Measurements from ENCODE around the gene KDM5A. TPM values are rescaled to one million over a fixed set of nuclear protein-coding genes. Genes with fewer than 3 reads are reported as not detected.
"Not testable (repeated sequence)": the region's sequence is repeated elsewhere in the genome, so short reads cannot be mapped to it uniquely, and the experiment has no call there.

KDM5A gene
- total and polyA plus RNA-seq, 2 experiments from 2014 or later, result 30.8 to 54.7 TPM

DNA sequence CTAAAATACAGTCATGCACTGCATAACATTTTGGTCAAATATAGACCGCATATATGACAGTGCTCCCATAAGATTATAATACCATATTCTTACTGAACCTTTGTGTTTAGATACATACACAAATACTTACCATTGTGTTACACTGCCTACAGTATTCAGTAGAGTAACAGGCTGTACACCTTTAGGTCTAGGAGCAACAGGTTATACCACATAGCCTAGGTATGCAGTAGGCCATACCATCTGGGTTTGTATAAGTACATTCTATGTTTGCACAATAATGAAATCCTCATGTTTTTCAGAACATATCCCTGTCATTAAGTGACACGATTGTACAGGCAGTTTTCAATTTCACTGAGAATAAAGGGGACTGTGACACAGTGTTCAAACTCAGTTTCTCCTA is 22.3 kb downstream of the KDM5A start:
- Histone ChIP-seq H3K36me3 (replicated peaks; ENCODE audit: insufficient read depth, low read depth) (peaks cover 9% of the 10 kb centered on the region), H4K20me1 (ENCODE audit: insufficient read depth, poor library complexity, severe bottlenecking) (no peaks in the 10 kb centered on the region), H3K4me1 (ENCODE audit: insufficient read depth) (no peaks in the 10 kb centered on the region), H3K27me3 (no peaks in the 10 kb centered on the region), H3K4me3 (no peak overlapping the region), H3K9me3 (ENCODE audit: low read depth) (peaks cover 7% of the 10 kb centered on the region), H3K79me2 (peaks cover 17% of the 10 kb centered on the region), H2AFZ (no peak overlapping the region), H3K27ac (no peak overlapping the region), H3K9me2 (replicated peaks; ENCODE audit: insufficient read depth) (no peaks in the 10 kb centered on the region), H3K4me2 (no peak overlapping the region)
- TF ChIP-seq EZH2phosphoT487 (IDR thresholded peaks at IDR 0.05; ENCODE audit: low read depth, severe bottlenecking, unreplicated experiment) (no peak), EZH2 (IDR thresholded peaks at IDR 0.05; ENCODE audit: borderline replicate concordance) (no peak)
- TF ChIP-seq, protein P1, sequence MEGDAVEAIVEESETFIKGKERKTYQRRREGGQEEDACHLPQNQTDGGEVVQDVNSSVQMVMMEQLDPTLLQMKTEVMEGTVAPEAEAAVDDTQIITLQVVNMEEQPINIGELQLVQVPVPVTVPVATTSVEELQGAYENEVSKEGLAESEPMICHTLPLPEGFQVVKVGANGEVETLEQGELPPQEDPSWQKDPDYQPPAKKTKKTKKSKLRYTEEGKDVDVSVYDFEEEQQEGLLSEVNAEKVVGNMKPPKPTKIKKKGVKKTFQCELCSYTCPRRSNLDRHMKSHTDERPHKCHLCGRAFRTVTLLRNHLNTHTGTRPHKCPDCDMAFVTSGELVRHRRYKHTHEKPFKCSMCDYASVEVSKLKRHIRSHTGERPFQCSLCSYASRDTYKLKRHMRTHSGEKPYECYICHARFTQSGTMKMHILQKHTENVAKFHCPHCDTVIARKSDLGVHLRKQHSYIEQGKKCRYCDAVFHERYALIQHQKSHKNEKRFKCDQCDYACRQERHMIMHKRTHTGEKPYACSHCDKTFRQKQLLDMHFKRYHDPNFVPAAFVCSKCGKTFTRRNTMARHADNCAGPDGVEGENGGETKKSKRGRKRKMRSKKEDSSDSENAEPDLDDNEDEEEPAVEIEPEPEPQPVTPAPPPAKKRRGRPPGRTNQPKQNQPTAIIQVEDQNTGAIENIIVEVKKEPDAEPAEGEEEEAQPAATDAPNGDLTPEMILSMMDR (IDR thresholded peaks at IDR 0.05; ENCODE audit: poor library complexity), result no peak
- DNase-seq (ENCODE audit: low spot score), result no peak
- 91% methylated on average over 2 of the region's 2 CpGs for WGBS (ENCODE audit: low lambda C conversion rate, missing lambda C conversion rate)

DNA sequence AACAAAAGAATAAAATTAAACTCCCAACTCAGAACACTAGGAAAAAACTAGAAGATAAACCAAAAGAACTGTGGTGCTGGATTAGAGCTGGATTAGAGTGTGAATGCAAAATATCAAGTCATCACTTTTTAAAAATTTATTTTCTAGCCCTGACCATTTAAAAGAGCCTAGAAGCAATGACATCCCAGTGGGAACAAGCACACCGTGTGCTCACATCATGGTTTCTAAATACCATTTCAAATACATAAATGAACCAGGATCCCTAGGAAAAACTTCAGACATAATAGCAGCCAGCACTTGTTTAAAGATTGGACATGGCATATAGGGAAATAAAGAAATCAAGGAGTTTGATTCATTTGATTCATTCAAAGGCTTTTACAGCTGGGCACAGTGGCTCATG is 30.0 kb downstream of the KDM5A start:
- Histone ChIP-seq H3K36me3 (replicated peaks; ENCODE audit: insufficient read depth, low read depth) (no peaks in the 10 kb centered on the region), H3K9me2 (replicated peaks; ENCODE audit: insufficient read depth) (no peaks in the 10 kb centered on the region)
- WGBS (ENCODE audit: low lambda C conversion rate, missing lambda C conversion rate), result 100% methylated on average over 1 of the region's 1 CpG

GRCh38 chr12:356276-356988 is 32.7 kb downstream of the KDM5A start:
- Histone ChIP-seq H3K4me3 (no peak overlapping the region), H2AFZ (no peak overlapping the region), H3K27ac (no peak overlapping the region), H3K36me3 (replicated peaks; ENCODE audit: insufficient read depth, low read depth) (peaks cover under 1% of the 10 kb centered on the region), H3K79me2 (peaks cover 22% of the 10 kb centered on the region), H3K4me2 (no peak overlapping the region), H3K9me2 (replicated peaks; ENCODE audit: insufficient read depth) (no peaks in the 10 kb centered on the region), H3K27me3 (no peaks in the 10 kb centered on the region), H4K20me1 (ENCODE audit: insufficient read depth, poor library complexity, severe bottlenecking) (peaks cover 5% of the 10 kb centered on the region), H3K4me1 (ENCODE audit: insufficient read depth) (no peaks in the 10 kb centered on the region), H3K9me3 (ENCODE audit: low read depth) (no peaks in the 10 kb centered on the region)
- WGBS (ENCODE audit: low lambda C conversion rate, missing lambda C conversion rate), result 88% methylated on average over 7 of the region's 7 CpGs
- no peak for DNase-seq (ENCODE audit: low spot score)
- no peak for TF ChIP-seq EZH2 (IDR thresholded peaks at IDR 0.05; ENCODE audit: borderline replicate concordance)
- no peak for TF ChIP-seq EZH2phosphoT487 (IDR thresholded peaks at IDR 0.05; ENCODE audit: low read depth, severe bottlenecking, unreplicated experiment)
- TF ChIP-seq, protein P1 (IDR thresholded peaks at IDR 0.05; ENCODE audit: poor library complexity), result no peak

More for the DNA sequence above, 30.0 kb downstream of the KDM5A start:
- H3K27me3 ChIP-seq, result no peaks in the 10 kb centered on the region
- no peak overlapping the region for H3K4me2 ChIP-seq
- H3K4me1 ChIP-seq (ENCODE audit: insufficient read depth), result no peaks in the 10 kb centered on the region
- no peak overlapping the region for H2AFZ ChIP-seq
- no peaks in the 10 kb centered on the region for H3K9me3 ChIP-seq (ENCODE audit: low read depth)
- H3K79me2 ChIP-seq, result peaks cover 35% of the 10 kb centered on the region
- TF ChIP-seq EZH2phosphoT487 (IDR thresholded peaks at IDR 0.05; ENCODE audit: low read depth, severe bottlenecking, unreplicated experiment) (no peak), EZH2 (IDR thresholded peaks at IDR 0.05; ENCODE audit: borderline replicate concordance) (no peak)
- TF ChIP-seq, protein P1 (IDR thresholded peaks at IDR 0.05; ENCODE audit: poor library complexity), result no peak
- H3K27ac ChIP-seq, result no peak overlapping the region
- DNase-seq (ENCODE audit: low spot score), result no peak
- H3K4me3 ChIP-seq, result no peak overlapping the region
- peaks cover 5% of the 10 kb centered on the region for H4K20me1 ChIP-seq (ENCODE audit: insufficient read depth, poor library complexity, severe bottlenecking)

GRCh38 chr12:351197-351596 is 37.9 kb downstream of the KDM5A start:
- H2AFZ ChIP-seq, result not testable (repeated sequence)

DNA sequence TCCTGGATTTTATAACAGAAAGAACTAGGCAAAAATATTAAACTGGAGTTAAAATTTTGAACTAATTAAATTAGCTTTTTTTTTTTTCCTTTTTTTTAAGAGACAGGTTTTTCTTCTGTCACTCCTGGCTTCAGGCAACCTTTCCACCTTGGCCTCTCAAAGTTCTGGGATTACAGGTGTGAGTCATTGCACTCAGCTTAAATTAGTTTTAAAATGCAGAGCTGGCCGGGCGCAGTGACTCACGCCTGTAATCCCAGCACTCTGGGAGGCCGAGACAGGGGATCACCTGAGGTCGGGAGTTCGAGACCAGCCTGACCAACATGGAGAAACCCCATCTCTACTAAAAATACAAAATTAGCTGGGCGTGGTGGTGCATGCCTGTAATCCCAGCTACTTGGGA is 39.5 kb downstream of the KDM5A start:
- not testable (repeated sequence) for H3K36me3 ChIP-seq (replicated peaks; ENCODE audit: insufficient read depth, low read depth); H3K27me3 ChIP-seq

More at GRCh38 chr12:351197-351596, 37.9 kb downstream of the KDM5A start:
- not testable (repeated sequence) for H4K20me1 ChIP-seq (ENCODE audit: insufficient read depth, poor library complexity, severe bottlenecking); H3K27ac ChIP-seq; H3K27me3 ChIP-seq; H3K36me3 ChIP-seq (replicated peaks; ENCODE audit: insufficient read depth, low read depth); H3K9me2 ChIP-seq (replicated peaks; ENCODE audit: insufficient read depth); H3K9me3 ChIP-seq (ENCODE audit: low read depth); H3K4me2 ChIP-seq; H3K4me1 ChIP-seq (ENCODE audit: insufficient read depth); H3K4me3 ChIP-seq; DNase-seq (ENCODE audit: low spot score)
- WGBS (ENCODE audit: low lambda C conversion rate, missing lambda C conversion rate), result 96% methylated on average over 4 of the region's 4 CpGs
- peaks cover 26% of the 10 kb centered on the region for H3K79me2 ChIP-seq

DNA sequence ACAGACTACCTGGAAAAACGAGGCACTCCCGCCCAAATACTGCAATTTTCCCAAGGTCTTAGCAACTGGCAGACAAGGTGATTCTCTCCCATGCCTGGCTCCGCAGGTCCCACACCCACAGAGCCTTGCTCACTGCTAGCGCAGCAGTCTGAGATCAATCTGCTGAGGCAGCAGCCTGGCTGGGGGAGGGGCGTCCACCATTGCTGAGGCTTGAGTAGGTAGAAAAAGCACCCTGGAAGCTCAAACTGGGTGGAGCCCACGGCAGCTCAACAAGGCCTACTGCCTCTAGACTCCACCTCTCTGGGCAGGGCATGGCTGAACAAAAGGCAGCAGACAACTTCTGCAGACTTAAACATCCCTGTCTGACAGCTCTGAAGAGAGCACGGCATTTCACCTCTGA is 46.1 kb downstream of the KDM5A start:
- H3K4me2 ChIP-seq; DNase-seq (ENCODE audit: low spot score); H3K36me3 ChIP-seq (replicated peaks; ENCODE audit: insufficient read depth, low read depth); H3K4me3 ChIP-seq; H2AFZ ChIP-seq; H3K9me2 ChIP-seq (replicated peaks; ENCODE audit: insufficient read depth); H3K27ac ChIP-seq; H3K9me3 ChIP-seq (ENCODE audit: low read depth); H3K27me3 ChIP-seq; H4K20me1 ChIP-seq (ENCODE audit: insufficient read depth, poor library complexity, severe bottlenecking); H3K4me1 ChIP-seq (ENCODE audit: insufficient read depth): not testable (repeated sequence)
- 93% methylated on average over 7 of the region's 7 CpGs for WGBS (ENCODE audit: low lambda C conversion rate, missing lambda C conversion rate)
- peaks cover 44% of the 10 kb centered on the region for H3K79me2 ChIP-seq

More for the DNA sequence above, 39.5 kb downstream of the KDM5A start:
- not testable (repeated sequence) for H3K9me2 ChIP-seq (replicated peaks; ENCODE audit: insufficient read depth); H2AFZ ChIP-seq; H4K20me1 ChIP-seq (ENCODE audit: insufficient read depth, poor library complexity, severe bottlenecking); H3K9me3 ChIP-seq (ENCODE audit: low read depth); H3K4me1 ChIP-seq (ENCODE audit: insufficient read depth); H3K4me2 ChIP-seq; DNase-seq (ENCODE audit: low spot score); H3K27ac ChIP-seq; H3K4me3 ChIP-seq
- WGBS (ENCODE audit: low lambda C conversion rate, missing lambda C conversion rate), result 91% methylated on average over 7 of the region's 7 CpGs
- H3K79me2 ChIP-seq, result peaks cover 31% of the 10 kb centered on the region
